Kidney (tissue), 14 donors: ENCODE results near the gene TGFBR3L. TPM values are rescaled to one million over a fixed set of nuclear protein-coding genes. Genes with fewer than 3 reads are reported as not detected.

Source experiments
- DNase-seq, 5 donors: peaks; one replicate each; pipeline ENCODE4 v3.0.0-alpha.2; 2013 to 2020
- FAIRE-seq: peaks from 2 replicates; lab custom pipeline; 2012; peaks lifted over from hg19 to GRCh38; lab: Jason Lieb, UNC
- H3K27ac ChIP-seq, 2 donors: one replicate each; pipeline ENCODE4 v1.7.0; 2013; ENCODE audit warnings: low read depth in 2 of 2, low read length in 2 of 2, inconsistent platforms in 1 of 2
- H3K27me3 ChIP-seq: one replicate; pipeline ENCODE4 v1.7.1; 2013; ENCODE audit warnings: low read length, inconsistent platforms; ENCODE audit not compliant: control insufficient read depth, insufficient read depth
- H3K36me3 ChIP-seq, 3 donors: one replicate each; pipeline versions ENCODE4 v1.7.0 to v1.7.1; 2013; ENCODE audit warnings: low read length in 3 of 3, control low read depth in 1 of 3, inconsistent platforms in 1 of 3; ENCODE audit not compliant: insufficient read depth in 3 of 3, control insufficient read depth in 2 of 3
- H3K4me1 ChIP-seq, 3 donors: one replicate each; pipeline versions ENCODE4 v1.7.0 to v1.7.1; 2013; ENCODE audit warnings: low read length in 3 of 3, inconsistent platforms in 1 of 3, low read depth in 1 of 3; ENCODE audit not compliant: control insufficient read depth in 2 of 3, insufficient read depth in 2 of 3
- H3K4me3 ChIP-seq, 3 donors: one replicate each; pipeline versions ENCODE4 v1.7.0 to v1.8.1; 2013; ENCODE audit warnings: low read length in 3 of 3, control low read depth in 1 of 3, inconsistent platforms in 1 of 3
- H3K9ac ChIP-seq, 3 donors: one replicate each; pipeline versions ENCODE4 v1.7.0 to v1.7.1; 2013; ENCODE audit warnings: low read length in 3 of 3, control low read depth in 1 of 3, inconsistent platforms in 1 of 3
- H3K9me3 ChIP-seq, 3 donors: one replicate each; pipeline versions ENCODE4 v1.7.0 to v1.7.1; 2013; ENCODE audit warnings: low read length in 3 of 3, control low read depth in 1 of 3, inconsistent platforms in 1 of 3; ENCODE audit not compliant: control insufficient read depth in 2 of 3, insufficient read depth in 1 of 3
- intact Hi-C: fragments of 100-400 bp; cut with DNase I; formaldehyde crosslinking; loops from one replicate; pipeline ENCODE4 v1.11.1; 2022
- polyA plus RNA-seq: library from polyadenylated mRNA; stranded (reverse); fragments of 350-450 nt; fragmentation: Illumina TruSeq; extraction: RNeasy Lipid Tissue Mini Kit (QIAGEN cat#74804); gene quantifications from one replicate; pipeline ENCODE4 v1.2.3, GENCODE V29; 2014; ENCODE audit warnings: low read depth, low replicate concordance; ENCODE audit not compliant: insufficient read depth
- total RNA-seq: library from RNA; stranded (reverse); fragmentation: NEBNext Ultra II Directional; extraction: Animal tissue kit (Norgen Biotek cat#: 25700); gene quantifications from one replicate; pipeline ENCODE4 v1.2.1, GENCODE V29; 2021
- TF ChIP-seq, protein P1 (sequence below): IDR thresholded peaks from 3 replicates; pipeline ENCODE4 v1.5.1; 2012; ENCODE audit warnings: mild to moderate bottlenecking, moderate library complexity, borderline replicate concordance; ENCODE audit not compliant: insufficient read depth; ENCODE audit errors: extremely low read depth
- donor health status: control.
- donor health status: control.
- donor health status: control.
- donor health status: control.
- donor health status: control.
- donor health status: DM: yes; HTN: yes; CAD: no.
- donor health status: Normal renal cell carcinoma (clear cell type).

The TGFBR3L gene
- total and polyA plus RNA-seq, 2 donors from 2014 or later: 0.44 to 1.5 TPM

- FAIRE-seq: no peak
- Histone ChIP-seq H3K27ac (no peak overlapping the region), H3K4me1 (peaks cover 0 to 5% (median 0%) of the 10 kb centered on the region in 3 donors), H3K36me3 (no peaks in the 10 kb centered on the region), H3K9me3 (no peaks in the 10 kb centered on the region), H3K9ac (no peak overlapping the region), H3K4me3 (no peak overlapping the region), H3K27me3 (no peaks in the 10 kb centered on the region)
- intact Hi-C loops: no loop called here
- TF ChIP-seq, protein P1, sequence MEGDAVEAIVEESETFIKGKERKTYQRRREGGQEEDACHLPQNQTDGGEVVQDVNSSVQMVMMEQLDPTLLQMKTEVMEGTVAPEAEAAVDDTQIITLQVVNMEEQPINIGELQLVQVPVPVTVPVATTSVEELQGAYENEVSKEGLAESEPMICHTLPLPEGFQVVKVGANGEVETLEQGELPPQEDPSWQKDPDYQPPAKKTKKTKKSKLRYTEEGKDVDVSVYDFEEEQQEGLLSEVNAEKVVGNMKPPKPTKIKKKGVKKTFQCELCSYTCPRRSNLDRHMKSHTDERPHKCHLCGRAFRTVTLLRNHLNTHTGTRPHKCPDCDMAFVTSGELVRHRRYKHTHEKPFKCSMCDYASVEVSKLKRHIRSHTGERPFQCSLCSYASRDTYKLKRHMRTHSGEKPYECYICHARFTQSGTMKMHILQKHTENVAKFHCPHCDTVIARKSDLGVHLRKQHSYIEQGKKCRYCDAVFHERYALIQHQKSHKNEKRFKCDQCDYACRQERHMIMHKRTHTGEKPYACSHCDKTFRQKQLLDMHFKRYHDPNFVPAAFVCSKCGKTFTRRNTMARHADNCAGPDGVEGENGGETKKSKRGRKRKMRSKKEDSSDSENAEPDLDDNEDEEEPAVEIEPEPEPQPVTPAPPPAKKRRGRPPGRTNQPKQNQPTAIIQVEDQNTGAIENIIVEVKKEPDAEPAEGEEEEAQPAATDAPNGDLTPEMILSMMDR: no peak
- no peak for DNase-seq
Observed at GRCh38 chr19:7947939-7948338, 33.3 kb downstream of the TGFBR3L start.

DNA sequence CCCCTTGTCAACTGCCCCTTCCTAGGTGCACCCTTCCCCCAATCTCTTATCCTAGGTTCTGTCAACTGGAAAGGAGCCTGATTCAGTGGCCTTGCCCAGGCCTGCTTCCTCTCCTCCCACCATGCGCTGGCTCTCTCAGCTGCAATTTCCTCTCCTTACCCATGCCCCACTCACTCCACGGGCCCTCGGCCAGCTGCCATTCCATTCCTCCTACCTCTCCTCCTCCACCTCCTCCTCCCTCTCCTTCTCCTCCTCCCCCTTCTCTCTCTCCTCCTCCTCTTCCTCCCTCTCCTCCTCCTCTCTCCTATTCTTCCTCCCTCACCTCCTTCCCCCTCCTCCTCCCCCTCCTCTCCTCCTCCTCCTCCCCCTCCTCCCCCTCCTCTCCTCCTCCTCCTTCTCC, 38.4 kb downstream of the TGFBR3L start:
- Histone ChIP-seq H3K4me3 (no peak overlapping the region), H3K27ac (no peak overlapping the region), H3K4me1 (peaks cover 0 to 3% (median 0%) of the 10 kb centered on the region in 3 donors), H3K9me3 (no peaks in the 10 kb centered on the region), H3K36me3 (no peaks in the 10 kb centered on the region), H3K27me3 (no peaks in the 10 kb centered on the region), H3K9ac (no peak overlapping the region)
- TF ChIP-seq, protein P1: no peak
- peak in 1 of 5 donors; percentile 24 for DNase-seq
- intact Hi-C loops: no loop called here
- FAIRE-seq: no peak

DNA sequence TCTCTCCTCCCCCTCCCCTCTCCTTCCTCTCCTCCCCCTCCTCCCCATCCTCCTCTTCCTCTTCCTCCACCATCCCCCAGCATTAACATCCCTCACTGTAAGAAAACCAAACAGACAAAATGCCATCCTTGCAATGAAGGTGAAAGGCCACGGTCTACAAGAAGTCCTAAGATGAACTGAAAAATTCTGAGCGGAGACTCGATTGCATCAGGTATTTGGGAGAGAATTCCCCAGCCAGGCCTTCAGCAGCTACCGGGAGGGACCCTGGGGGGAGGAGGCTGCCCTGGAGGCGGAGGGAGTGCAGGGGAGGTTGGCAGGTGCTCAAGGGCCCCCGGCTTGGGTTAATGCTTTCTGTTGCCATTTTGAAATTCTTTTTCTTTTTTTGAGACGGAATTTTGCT, 38.9 kb downstream of the TGFBR3L start:
- FAIRE-seq: no peak
- intact Hi-C loops: no loop called here

More for the DNA sequence above, 38.9 kb downstream of the TGFBR3L start:
- H3K27me3 ChIP-seq: no peaks in the 10 kb centered on the region
- H3K9me3 ChIP-seq: no peaks in the 10 kb centered on the region
- TF ChIP-seq, protein P1: no peak
- H3K4me3 ChIP-seq: no peak overlapping the region
- H3K27ac ChIP-seq: no peak overlapping the region
- no peak for DNase-seq
- H3K4me1 ChIP-seq: peaks cover 0 to 3% (median 0%) of the 10 kb centered on the region in 3 donors
- no peaks in the 10 kb centered on the region for H3K36me3 ChIP-seq
- no peak overlapping the region for H3K9ac ChIP-seq
